ENCODE data around the gene NF1. TPM values are rescaled to one million over a fixed set of nuclear protein-coding genes. Genes with fewer than 3 reads are reported as not detected.
"Not testable (repeated sequence)": the region's sequence is repeated elsewhere in the genome, so short reads cannot be mapped to it uniquely, and the experiment has no call there.

The NF1 gene
- polyA plus RNA-seq, 2 donors: 3.4 to 4.4 TPM

GRCh38 chr17:31144428-31144827 is 49.7 kb downstream of the NF1 start:
- no peaks in the 10 kb centered on the region for H3K27me3 ChIP-seq (ENCODE audit: control insufficient read depth in 1 of 2, insufficient read depth in 2 of 2, low read length in 2 of 2)
- no peak overlapping the region for H3K27ac ChIP-seq (ENCODE audit: low read depth in 2 of 2, low read length in 1 of 2)
- H3K36me3 ChIP-seq (ENCODE audit: control insufficient read depth in 2 of 2, insufficient read depth in 2 of 2, low read length in 1 of 2): no peaks in the 10 kb centered on the region
- no peaks in the 10 kb centered on the region for H3K4me1 ChIP-seq (ENCODE audit: control insufficient read depth in 2 of 2, insufficient read depth in 2 of 2, low read length in 1 of 2)
- H3K4me3 ChIP-seq (ENCODE audit: low read depth in 1 of 2, low read length in 2 of 2): no peak overlapping the region
- 95 to 98% methylated on average over 3 of the region's 3 CpGs for WGBS, 2 donors
- no peaks in the 10 kb centered on the region for H3K9me3 ChIP-seq (ENCODE audit: control insufficient read depth in 2 of 2, insufficient read depth in 1 of 2, low read depth in 1 of 2, low read length in 1 of 2)

GRCh38 chr17:31144836-31145235 is 50.1 kb downstream of the NF1 start:
- Histone ChIP-seq H3K9me3 (ENCODE audit: control insufficient read depth in 2 of 2, insufficient read depth in 1 of 2, low read depth in 1 of 2, low read length in 1 of 2) (no peaks in the 10 kb centered on the region), H3K27me3 (ENCODE audit: control insufficient read depth in 1 of 2, insufficient read depth in 2 of 2, low read length in 2 of 2) (no peaks in the 10 kb centered on the region), H3K4me1 (ENCODE audit: control insufficient read depth in 2 of 2, insufficient read depth in 2 of 2, low read length in 1 of 2) (no peaks in the 10 kb centered on the region), H3K4me3 (ENCODE audit: low read depth in 1 of 2, low read length in 2 of 2) (no peak overlapping the region), H3K27ac (ENCODE audit: low read depth in 2 of 2, low read length in 1 of 2) (no peak overlapping the region), H3K36me3 (ENCODE audit: control insufficient read depth in 2 of 2, insufficient read depth in 2 of 2, low read length in 1 of 2) (no peaks in the 10 kb centered on the region)
- WGBS, 2 donors: 84 to 85% methylated on average over 7 of the region's 7 CpGs

- Histone ChIP-seq H3K27ac (ENCODE audit: low read depth in 2 of 2, low read length in 1 of 2) (no peak overlapping the region), H3K27me3 (ENCODE audit: control insufficient read depth in 1 of 2, insufficient read depth in 2 of 2, low read length in 2 of 2) (no peaks in the 10 kb centered on the region), H3K9me3 (ENCODE audit: control insufficient read depth in 2 of 2, insufficient read depth in 1 of 2, low read depth in 1 of 2, low read length in 1 of 2) (no peaks in the 10 kb centered on the region), H3K4me1 (ENCODE audit: control insufficient read depth in 2 of 2, insufficient read depth in 2 of 2, low read length in 1 of 2) (no peaks in the 10 kb centered on the region), H3K36me3 (ENCODE audit: control insufficient read depth in 2 of 2, insufficient read depth in 2 of 2, low read length in 1 of 2) (no peaks in the 10 kb centered on the region), H3K4me3 (ENCODE audit: low read depth in 1 of 2, low read length in 2 of 2) (no peak overlapping the region)
- WGBS, 2 donors: 63 to 79% methylated on average over 3 of the region's 3 CpGs
Observed at GRCh38 chr17:31147507-31148202, 52.9 kb downstream of the NF1 start.

- H3K27ac ChIP-seq (ENCODE audit: low read depth in 2 of 2, low read length in 1 of 2): no peak overlapping the region
Observed at GRCh38 chr17:31148205-31148604, 53.4 kb downstream of the NF1 start.

GRCh38 chr17:31152271-31152670 is 57.5 kb downstream of the NF1 start:
- no peak overlapping the region for H3K4me3 ChIP-seq (ENCODE audit: low read depth in 1 of 2, low read length in 2 of 2)
- no peaks in the 10 kb centered on the region for H3K27me3 ChIP-seq (ENCODE audit: control insufficient read depth in 1 of 2, insufficient read depth in 2 of 2, low read length in 2 of 2)
- WGBS, 2 donors: 93 to 94% methylated on average over 1 of the region's 1 CpG

More at GRCh38 chr17:31148205-31148604, 53.4 kb downstream of the NF1 start:
- H3K27me3 ChIP-seq (ENCODE audit: control insufficient read depth in 1 of 2, insufficient read depth in 2 of 2, low read length in 2 of 2): no peaks in the 10 kb centered on the region
- H3K9me3 ChIP-seq (ENCODE audit: control insufficient read depth in 2 of 2, insufficient read depth in 1 of 2, low read depth in 1 of 2, low read length in 1 of 2): no peaks in the 10 kb centered on the region
- H3K4me3 ChIP-seq (ENCODE audit: low read depth in 1 of 2, low read length in 2 of 2): no peak overlapping the region
- H3K4me1 ChIP-seq (ENCODE audit: control insufficient read depth in 2 of 2, insufficient read depth in 2 of 2, low read length in 1 of 2): no peaks in the 10 kb centered on the region
- WGBS, 2 donors: 83 to 88% methylated on average over 3 of the region's 3 CpGs
- H3K36me3 ChIP-seq (ENCODE audit: control insufficient read depth in 2 of 2, insufficient read depth in 2 of 2, low read length in 1 of 2): no peaks in the 10 kb centered on the region

GRCh38 chr17:31155208-31155810 is 60.5 kb downstream of the NF1 start:
- H3K9me3 ChIP-seq (ENCODE audit: control insufficient read depth in 2 of 2, insufficient read depth in 1 of 2, low read depth in 1 of 2, low read length in 1 of 2): no peaks in the 10 kb centered on the region
- no peaks in the 10 kb centered on the region for H3K4me1 ChIP-seq (ENCODE audit: control insufficient read depth in 2 of 2, insufficient read depth in 2 of 2, low read length in 1 of 2)
- 55 to 64% methylated on average over 1 of the region's 1 CpG for WGBS, 2 donors
- H3K4me3 ChIP-seq (ENCODE audit: low read depth in 1 of 2, low read length in 2 of 2): no peak overlapping the region
- no peaks in the 10 kb centered on the region for H3K27me3 ChIP-seq (ENCODE audit: control insufficient read depth in 1 of 2, insufficient read depth in 2 of 2, low read length in 2 of 2)
- no peak overlapping the region for H3K27ac ChIP-seq (ENCODE audit: low read depth in 2 of 2, low read length in 1 of 2)
- H3K36me3 ChIP-seq (ENCODE audit: control insufficient read depth in 2 of 2, insufficient read depth in 2 of 2, low read length in 1 of 2): no peaks in the 10 kb centered on the region

More at GRCh38 chr17:31152271-31152670, 57.5 kb downstream of the NF1 start:
- H3K27ac ChIP-seq (ENCODE audit: low read depth in 2 of 2, low read length in 1 of 2): no peak overlapping the region
- H3K36me3 ChIP-seq (ENCODE audit: control insufficient read depth in 2 of 2, insufficient read depth in 2 of 2, low read length in 1 of 2): no peaks in the 10 kb centered on the region
- no peaks in the 10 kb centered on the region for H3K4me1 ChIP-seq (ENCODE audit: control insufficient read depth in 2 of 2, insufficient read depth in 2 of 2, low read length in 1 of 2)
- H3K9me3 ChIP-seq (ENCODE audit: control insufficient read depth in 2 of 2, insufficient read depth in 1 of 2, low read depth in 1 of 2, low read length in 1 of 2): no peaks in the 10 kb centered on the region

- Histone ChIP-seq H3K27me3 (ENCODE audit: control insufficient read depth in 1 of 2, insufficient read depth in 2 of 2, low read length in 2 of 2) (no peaks in the 10 kb centered on the region), H3K4me3 (ENCODE audit: low read depth in 1 of 2, low read length in 2 of 2) (no peak overlapping the region), H3K36me3 (ENCODE audit: control insufficient read depth in 2 of 2, insufficient read depth in 2 of 2, low read length in 1 of 2) (no peaks in the 10 kb centered on the region), H3K4me1 (ENCODE audit: control insufficient read depth in 2 of 2, insufficient read depth in 2 of 2, low read length in 1 of 2) (no peaks in the 10 kb centered on the region), H3K27ac (ENCODE audit: low read depth in 2 of 2, low read length in 1 of 2) (no peak overlapping the region), H3K9me3 (ENCODE audit: control insufficient read depth in 2 of 2, insufficient read depth in 1 of 2, low read depth in 1 of 2, low read length in 1 of 2) (no peaks in the 10 kb centered on the region)
- WGBS, 2 donors: 80 to 81% methylated on average over 2 of the region's 2 CpGs
Observed at GRCh38 chr17:31156326-31156725, 61.5 kb downstream of the NF1 start.

GRCh38 chr17:31156864-31157263 is 62.1 kb downstream of the NF1 start:
- 98% methylated on average over 6 of the region's 6 CpGs for WGBS, 2 donors
- not testable (repeated sequence) for H3K36me3 ChIP-seq (ENCODE audit: control insufficient read depth in 2 of 2, insufficient read depth in 2 of 2, low read length in 1 of 2)

GRCh38 chr17:31158746-31159377 is 64.1 kb downstream of the NF1 start:
- no peaks in the 10 kb centered on the region for H3K4me1 ChIP-seq (ENCODE audit: control insufficient read depth in 2 of 2, insufficient read depth in 2 of 2, low read length in 1 of 2)
- H3K27me3 ChIP-seq (ENCODE audit: control insufficient read depth in 1 of 2, insufficient read depth in 2 of 2, low read length in 2 of 2): no peaks in the 10 kb centered on the region
- H3K9me3 ChIP-seq (ENCODE audit: control insufficient read depth in 2 of 2, insufficient read depth in 1 of 2, low read depth in 1 of 2, low read length in 1 of 2): no peaks in the 10 kb centered on the region
- no peak overlapping the region for H3K4me3 ChIP-seq (ENCODE audit: low read depth in 1 of 2, low read length in 2 of 2)
- H3K36me3 ChIP-seq (ENCODE audit: control insufficient read depth in 2 of 2, insufficient read depth in 2 of 2, low read length in 1 of 2): no peaks in the 10 kb centered on the region
- WGBS, 2 donors: 67 to 75% methylated on average over 1 of the region's 1 CpG
- no peak overlapping the region for H3K27ac ChIP-seq (ENCODE audit: low read depth in 2 of 2, low read length in 1 of 2)

More at GRCh38 chr17:31156864-31157263, 62.1 kb downstream of the NF1 start:
- not testable (repeated sequence) for H3K27ac ChIP-seq (ENCODE audit: low read depth in 2 of 2, low read length in 1 of 2); H3K4me1 ChIP-seq (ENCODE audit: control insufficient read depth in 2 of 2, insufficient read depth in 2 of 2, low read length in 1 of 2); H3K4me3 ChIP-seq (ENCODE audit: low read depth in 1 of 2, low read length in 2 of 2); H3K9me3 ChIP-seq (ENCODE audit: control insufficient read depth in 2 of 2, insufficient read depth in 1 of 2, low read depth in 1 of 2, low read length in 1 of 2); H3K27me3 ChIP-seq (ENCODE audit: control insufficient read depth in 1 of 2, insufficient read depth in 2 of 2, low read length in 2 of 2)
